Measurements from ENCODE around the gene CBLB. TPM values are rescaled to one million over a fixed set of nuclear protein-coding genes. Genes with fewer than 3 reads are reported as not detected.

CBLB gene
- total RNA-seq, 2 donors from 2014 or later, result 28.2 to 62.8 TPM

DNA sequence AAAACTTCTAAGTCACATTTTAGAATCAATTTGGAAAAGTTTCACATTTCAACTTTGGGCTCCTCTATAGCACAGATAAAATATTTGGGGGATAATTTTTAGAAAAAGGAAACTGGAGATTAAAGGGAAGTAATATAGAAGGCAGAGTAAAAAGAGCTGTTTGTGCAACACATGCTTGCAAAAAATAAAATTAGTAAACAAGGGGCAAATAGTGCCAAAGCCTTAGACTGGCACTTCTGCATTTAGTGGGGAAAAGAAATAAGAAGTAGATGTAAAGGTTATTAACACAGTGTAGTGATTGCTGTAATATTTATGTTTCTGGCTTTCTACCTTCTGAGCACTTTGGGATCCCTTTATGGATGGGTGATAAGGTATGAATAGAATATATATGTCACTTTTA, 246.6 kb downstream of the CBLB start:
- intact Hi-C loops (cut with DNase I), result no loop called here
- H3K4me3 ChIP-seq, result no peak overlapping the region
- TF ChIP-seq POLR2AphosphoS5 (IDR thresholded peaks at IDR 0.05) (no peak), POLR2A (IDR thresholded peaks at IDR 0.05) (no peak)
- TF ChIP-seq, protein P1, sequence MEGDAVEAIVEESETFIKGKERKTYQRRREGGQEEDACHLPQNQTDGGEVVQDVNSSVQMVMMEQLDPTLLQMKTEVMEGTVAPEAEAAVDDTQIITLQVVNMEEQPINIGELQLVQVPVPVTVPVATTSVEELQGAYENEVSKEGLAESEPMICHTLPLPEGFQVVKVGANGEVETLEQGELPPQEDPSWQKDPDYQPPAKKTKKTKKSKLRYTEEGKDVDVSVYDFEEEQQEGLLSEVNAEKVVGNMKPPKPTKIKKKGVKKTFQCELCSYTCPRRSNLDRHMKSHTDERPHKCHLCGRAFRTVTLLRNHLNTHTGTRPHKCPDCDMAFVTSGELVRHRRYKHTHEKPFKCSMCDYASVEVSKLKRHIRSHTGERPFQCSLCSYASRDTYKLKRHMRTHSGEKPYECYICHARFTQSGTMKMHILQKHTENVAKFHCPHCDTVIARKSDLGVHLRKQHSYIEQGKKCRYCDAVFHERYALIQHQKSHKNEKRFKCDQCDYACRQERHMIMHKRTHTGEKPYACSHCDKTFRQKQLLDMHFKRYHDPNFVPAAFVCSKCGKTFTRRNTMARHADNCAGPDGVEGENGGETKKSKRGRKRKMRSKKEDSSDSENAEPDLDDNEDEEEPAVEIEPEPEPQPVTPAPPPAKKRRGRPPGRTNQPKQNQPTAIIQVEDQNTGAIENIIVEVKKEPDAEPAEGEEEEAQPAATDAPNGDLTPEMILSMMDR (IDR thresholded peaks at IDR 0.05), result no peak
- H3K27me3 ChIP-seq (replicated peaks; ENCODE audit: insufficient read depth), result no peaks in the 10 kb centered on the region
- H3K4me1 ChIP-seq (replicated peaks), result no peaks in the 10 kb centered on the region
- DNase-seq (ENCODE audit: low spot score), result no peak
- no peaks in the 10 kb centered on the region for H3K36me3 ChIP-seq
- H3K27ac ChIP-seq, result no peak overlapping the region
- H3K9me3 ChIP-seq, result no peaks in the 10 kb centered on the region

DNA sequence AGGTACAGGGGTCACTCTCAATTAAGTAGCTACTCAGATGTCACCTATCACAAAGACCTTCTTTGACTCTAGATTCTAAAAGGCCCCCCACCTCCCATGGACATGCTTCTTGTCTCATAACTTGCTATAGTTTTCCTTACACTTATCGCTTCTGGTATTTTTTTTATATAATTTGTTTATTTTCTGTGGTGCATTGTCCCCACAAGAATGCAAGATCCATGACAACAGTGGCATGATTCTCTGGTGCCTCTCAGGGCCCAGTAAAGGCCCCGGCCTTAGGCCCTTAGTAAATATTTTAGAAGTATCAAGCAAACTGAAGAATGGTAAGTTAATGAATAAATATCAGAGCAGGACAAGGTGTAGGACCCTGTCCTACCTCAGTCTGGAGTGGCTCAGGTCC, 248.6 kb downstream of the CBLB start:
- Histone ChIP-seq H3K9me3 (no peaks in the 10 kb centered on the region), H3K4me1 (replicated peaks) (no peaks in the 10 kb centered on the region), H3K27me3 (replicated peaks; ENCODE audit: insufficient read depth) (no peaks in the 10 kb centered on the region), H3K27ac (no peak overlapping the region), H3K36me3 (no peaks in the 10 kb centered on the region), H3K4me3 (no peak overlapping the region)
- WGBS, result 83% methylated on average over 2 of the region's 2 CpGs
- intact Hi-C loops (cut with DNase I), result no loop called here
- TF ChIP-seq POLR2AphosphoS5 (IDR thresholded peaks at IDR 0.05), result no peak
- TF ChIP-seq, protein P1 (IDR thresholded peaks at IDR 0.05), result no peak
- TF ChIP-seq POLR2A (IDR thresholded peaks at IDR 0.05), result no peak
- no peak for DNase-seq (ENCODE audit: low spot score)

DNA sequence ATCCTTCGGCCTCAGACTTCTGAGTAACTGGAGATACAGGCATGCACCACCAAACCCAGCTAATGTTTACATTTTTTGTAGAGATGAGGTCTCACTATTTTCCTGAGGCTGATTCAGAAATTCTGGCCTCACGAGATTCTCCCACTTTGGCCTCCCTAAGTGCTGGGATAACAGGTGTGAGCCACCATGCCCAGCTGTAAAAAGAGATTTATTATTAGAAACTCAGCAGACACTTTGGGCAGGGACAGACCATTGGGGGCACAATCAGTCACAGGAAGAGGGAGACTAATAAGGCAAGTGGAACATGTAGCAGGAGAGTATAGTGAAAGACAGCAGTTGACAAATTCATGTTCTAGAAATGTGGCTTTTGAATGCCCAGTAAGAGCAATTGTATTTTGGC, 249.2 kb downstream of the CBLB start:
- H3K36me3 ChIP-seq, result no peaks in the 10 kb centered on the region
- DNase-seq (ENCODE audit: low spot score), result no peak
- intact Hi-C loops (cut with DNase I), result no loop called here
- no peaks in the 10 kb centered on the region for H3K27me3 ChIP-seq (replicated peaks; ENCODE audit: insufficient read depth)
- H3K27ac ChIP-seq, result no peak overlapping the region
- H3K9me3 ChIP-seq, result no peaks in the 10 kb centered on the region
- H3K4me3 ChIP-seq, result no peak overlapping the region
- H3K4me1 ChIP-seq (replicated peaks), result no peaks in the 10 kb centered on the region
- no peak for TF ChIP-seq POLR2AphosphoS5 (IDR thresholded peaks at IDR 0.05)
- no peak for TF ChIP-seq POLR2A (IDR thresholded peaks at IDR 0.05)
- WGBS, result 98% methylated on average over 2 of the region's 2 CpGs

DNA sequence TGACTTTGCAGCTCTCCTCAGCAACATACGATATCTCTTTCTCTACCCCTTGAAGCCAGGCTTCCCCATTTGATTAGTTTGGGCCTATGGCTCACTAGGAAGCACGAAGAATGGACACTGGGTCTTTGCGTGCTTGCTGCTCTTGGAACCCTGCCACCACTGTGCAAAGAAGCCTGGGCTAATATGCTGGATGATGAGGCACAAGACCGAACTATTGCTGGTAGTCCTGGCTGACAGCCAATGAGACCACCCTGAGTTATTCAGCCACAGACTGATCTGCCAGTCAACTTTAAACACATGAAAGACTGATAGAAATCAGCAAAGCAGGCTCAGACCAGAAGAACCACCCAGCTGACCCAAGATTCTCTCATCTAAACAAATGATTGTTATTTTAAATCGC, 250.3 kb downstream of the CBLB start:
- H3K27me3 ChIP-seq (replicated peaks; ENCODE audit: insufficient read depth), result no peaks in the 10 kb centered on the region
- H3K4me1 ChIP-seq (replicated peaks), result no peaks in the 10 kb centered on the region
- WGBS, result 61% methylated on average over 5 of the region's 5 CpGs
- no peak for DNase-seq (ENCODE audit: low spot score)
- no peaks in the 10 kb centered on the region for H3K36me3 ChIP-seq
- H3K9me3 ChIP-seq, result no peaks in the 10 kb centered on the region
- H3K27ac ChIP-seq, result no peak overlapping the region
- intact Hi-C loops (cut with DNase I), result no loop called here
- TF ChIP-seq POLR2AphosphoS5 (IDR thresholded peaks at IDR 0.05) (no peak), POLR2A (IDR thresholded peaks at IDR 0.05) (no peak)
- TF ChIP-seq, protein P1 (IDR thresholded peaks at IDR 0.05), result no peak
- H3K4me3 ChIP-seq, result no peak overlapping the region

DNA sequence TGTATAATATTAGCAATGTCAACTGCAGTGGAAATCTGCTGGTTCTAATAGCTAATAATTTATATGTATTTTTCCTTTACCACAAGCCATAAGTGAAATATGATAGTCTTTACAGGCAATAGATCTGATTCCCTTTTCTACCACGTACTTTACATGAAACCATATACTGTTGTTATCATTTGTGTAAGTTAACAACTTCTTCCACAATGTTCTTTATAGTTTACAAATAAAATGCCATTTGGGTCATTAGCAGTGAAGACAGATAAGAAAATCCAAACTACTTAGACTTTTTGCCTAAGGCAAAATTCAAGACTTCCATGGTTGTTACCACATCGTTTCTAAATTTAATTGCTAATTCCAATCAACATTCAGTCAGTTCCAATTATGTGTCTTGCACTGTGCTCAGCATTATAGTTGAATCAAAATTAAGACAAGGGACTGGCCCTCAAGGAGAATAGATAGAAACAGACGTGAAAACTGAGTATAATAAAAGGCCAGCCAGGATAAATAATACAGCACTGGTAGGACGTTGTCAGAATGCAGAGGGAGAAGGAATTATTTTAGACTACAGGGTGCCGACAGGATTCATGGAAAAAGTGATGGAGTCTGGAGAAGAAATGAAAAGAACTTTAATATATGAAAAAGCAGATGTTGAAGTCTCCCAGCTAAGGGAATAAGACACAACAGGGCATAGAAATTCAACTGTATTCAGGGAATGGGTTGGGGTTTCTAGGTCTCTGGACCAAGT, 252.3 kb downstream of the CBLB start:
- 36% methylated on average over 5 of the region's 5 CpGs for WGBS
- H3K36me3 ChIP-seq, result no peaks in the 10 kb centered on the region
- H3K27ac ChIP-seq, result no peak overlapping the region
- no peaks in the 10 kb centered on the region for H3K27me3 ChIP-seq (replicated peaks; ENCODE audit: insufficient read depth)
- no peak for DNase-seq (ENCODE audit: low spot score)
- no peak for TF ChIP-seq POLR2AphosphoS5 (IDR thresholded peaks at IDR 0.05)
- TF ChIP-seq POLR2A (IDR thresholded peaks at IDR 0.05), result no peak
- TF ChIP-seq, protein P1 (IDR thresholded peaks at IDR 0.05), result no peak
- no peaks in the 10 kb centered on the region for H3K9me3 ChIP-seq
- intact Hi-C loops (cut with DNase I), result no loop called here
- H3K4me3 ChIP-seq, result no peak overlapping the region
- no peaks in the 10 kb centered on the region for H3K4me1 ChIP-seq (replicated peaks)

Data from prostate gland (tissue), 2 donors.